HG03066 (cell line): Measurements from ENCODE around the gene SLC9A7.
A peak's percentile ranks its signal among the peaks of the same experiment; 100 is the strongest.

Experiments used
- ATAC-seq: cut with Tn5 transposase; IDR thresholded peaks from one replicate; pipeline ENCODE4 v1.9.1; 2021; ENCODE audit warnings: low read depth; ENCODE audit not compliant: unreplicated experiment

SLC9A7 gene

DNA sequence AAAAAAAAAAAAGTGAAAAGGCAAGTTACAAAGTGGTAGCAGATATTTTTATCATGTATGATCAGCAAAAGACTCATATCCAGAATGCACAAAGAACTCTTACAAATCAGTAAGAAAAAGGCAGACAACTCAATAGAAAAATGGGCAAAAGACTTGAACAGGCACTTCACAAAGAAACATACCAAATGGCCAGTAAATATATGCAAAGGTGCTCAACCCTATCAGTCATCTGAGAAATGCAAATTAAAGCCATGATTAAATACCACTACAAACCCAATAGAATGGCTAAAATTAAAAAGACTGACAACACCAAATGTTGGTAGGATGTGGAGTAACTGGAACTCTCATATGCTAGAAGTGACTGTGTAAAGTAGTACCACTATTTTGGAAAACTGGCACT, 140.0 kb downstream of the SLC9A7 start:
- ATAC-seq: no peak

DNA sequence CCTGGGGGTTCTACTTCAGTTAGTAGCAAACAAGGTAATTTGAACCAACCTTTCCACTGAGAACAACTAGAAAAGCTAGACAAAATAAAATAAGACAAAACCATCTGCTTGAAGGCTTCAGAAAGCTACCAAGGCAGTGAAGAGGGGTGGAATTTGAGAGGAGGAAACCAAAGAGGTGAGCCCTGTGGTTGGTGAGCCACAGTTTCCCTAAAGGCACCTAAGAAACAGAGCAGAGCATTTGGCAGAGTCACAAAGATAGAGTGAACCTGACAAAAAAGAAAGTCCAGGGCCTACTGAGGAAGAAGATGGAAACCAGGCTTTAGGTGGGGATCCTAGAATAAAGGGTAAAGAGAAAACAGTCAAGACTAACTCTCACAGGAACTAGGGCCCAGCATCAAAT, 141.0 kb downstream of the SLC9A7 start:
- no peak for ATAC-seq

DNA sequence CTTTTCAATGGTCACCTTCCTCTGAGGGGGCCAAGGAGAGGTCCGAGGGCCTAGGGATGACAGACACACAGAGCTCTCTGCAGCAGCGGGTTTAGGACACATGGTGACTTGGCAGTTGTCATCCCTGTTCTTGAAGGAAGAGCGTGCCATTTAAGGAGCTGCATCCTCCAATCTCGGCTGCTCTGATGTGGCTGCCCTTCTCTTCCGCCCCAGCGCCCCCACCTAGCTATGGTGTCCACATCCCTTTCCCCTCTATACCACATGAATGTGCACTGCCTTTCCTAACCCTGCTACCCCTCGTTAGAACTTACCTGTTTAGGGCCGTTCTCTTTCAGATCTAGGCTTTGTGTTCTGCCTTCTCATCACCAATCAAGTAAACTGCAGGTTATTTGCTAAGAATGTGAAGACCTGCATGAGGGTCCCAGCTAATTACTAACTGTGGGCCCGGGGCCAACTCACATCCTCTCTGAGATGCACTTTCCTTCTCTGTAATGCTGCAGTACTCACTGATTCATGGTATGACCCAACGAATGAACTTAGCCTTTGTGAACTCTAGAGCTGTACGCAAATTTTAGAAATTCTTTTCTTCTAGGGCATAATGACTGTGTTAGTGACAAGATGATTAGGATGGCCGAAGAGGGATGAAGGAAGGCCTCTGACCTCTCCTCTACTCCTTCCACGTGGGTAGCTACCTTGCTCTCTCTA, 147.1 kb downstream of the SLC9A7 start:
- ATAC-seq: no peak

GRCh38 chrX:46610070-46610658, 148.8 kb downstream of the SLC9A7 start:
- no peak for ATAC-seq

DNA sequence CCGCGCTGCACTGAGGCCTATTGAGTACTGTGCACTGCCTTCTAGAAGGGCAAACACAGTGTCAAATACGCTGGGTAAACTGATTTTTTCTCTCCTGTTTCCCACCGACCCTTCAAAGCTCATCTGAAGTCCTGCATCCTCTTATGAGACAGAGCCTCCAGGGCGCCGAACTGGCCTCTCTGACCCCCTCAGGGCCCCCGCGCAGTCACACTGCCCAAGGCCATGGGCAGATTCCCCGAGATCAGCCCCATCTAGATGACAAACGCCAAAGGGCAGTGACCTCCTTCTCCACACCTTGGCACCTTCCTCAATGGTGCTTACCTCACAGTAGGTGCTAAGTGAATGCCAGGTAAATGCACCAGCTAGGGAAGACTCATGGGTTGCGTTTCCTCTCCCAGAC, 151.0 kb downstream of the SLC9A7 start:
- ATAC-seq: no peak

DNA sequence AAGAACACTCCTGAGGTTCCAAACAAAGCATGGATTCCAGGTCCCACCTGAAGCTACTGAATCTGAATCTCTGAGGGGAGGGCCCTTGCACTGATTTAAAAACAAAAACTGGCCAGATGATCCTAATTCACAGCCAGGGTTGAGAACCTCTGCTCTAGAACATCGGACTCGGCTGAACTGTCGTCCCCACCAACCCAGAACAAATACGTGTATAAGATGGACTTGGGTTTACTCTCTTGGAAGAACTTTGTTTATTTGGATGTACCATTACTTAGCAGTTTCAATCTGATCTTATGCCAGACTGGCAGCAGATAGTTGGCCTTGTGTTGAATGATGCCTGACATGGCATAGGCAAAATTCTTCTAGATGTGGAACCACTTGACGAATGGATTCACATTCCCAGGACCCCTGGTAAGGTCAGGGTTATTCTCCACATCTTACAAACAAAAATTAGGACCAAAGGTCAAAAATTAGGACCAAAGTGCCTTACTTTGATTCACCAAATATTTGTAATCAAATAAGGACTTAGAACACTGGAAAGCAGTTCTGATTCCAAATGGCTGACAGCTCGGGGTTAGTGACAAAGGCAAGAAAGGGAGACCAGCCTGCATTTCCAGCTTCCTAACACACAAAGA, 156.3 kb downstream of the SLC9A7 start:
- no peak for ATAC-seq

DNA sequence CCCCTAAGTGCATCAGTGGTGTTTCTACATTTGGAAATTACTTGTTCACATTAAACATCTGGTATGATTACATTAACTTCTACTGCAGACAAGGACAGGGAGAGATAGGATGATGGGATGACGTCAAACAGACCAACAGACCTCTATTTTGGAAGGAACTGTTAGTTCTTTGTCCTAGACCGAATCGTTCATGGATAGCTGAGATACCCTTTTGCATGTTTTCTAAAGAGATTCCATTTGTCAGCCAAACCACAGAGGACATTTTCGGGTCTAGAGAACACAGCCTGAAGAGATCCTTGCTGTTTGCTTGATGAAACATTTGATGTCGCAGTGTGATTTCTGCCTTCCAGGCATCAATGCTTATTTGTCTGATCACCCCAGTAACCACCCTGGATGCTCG, 157.6 kb downstream of the SLC9A7 start:
- no peak for ATAC-seq

DNA sequence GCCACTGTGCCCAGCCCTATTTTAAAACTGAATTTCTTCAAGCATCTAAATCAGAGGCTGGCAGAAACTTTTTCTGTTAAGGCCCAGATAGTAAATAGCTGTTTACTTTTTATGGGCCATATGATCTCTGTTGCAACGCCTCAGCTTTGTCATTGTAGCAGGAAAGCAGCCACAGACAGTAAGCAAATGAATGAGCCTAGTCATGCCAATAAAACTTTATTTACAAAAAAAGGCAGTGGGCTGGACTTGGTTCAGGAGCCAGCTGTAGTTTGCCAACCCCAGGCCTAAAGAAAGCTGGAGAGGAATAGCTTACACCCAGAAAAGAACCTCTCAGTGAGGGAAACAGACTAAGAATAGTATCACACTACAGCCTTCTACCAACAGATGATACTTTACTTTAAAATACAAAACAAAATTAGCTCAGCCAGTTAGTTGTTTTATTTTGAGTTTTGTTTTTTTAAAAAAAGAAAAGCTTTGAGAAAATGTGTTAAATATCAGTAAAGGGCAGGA, 159.8 kb downstream of the SLC9A7 start:
- ATAC-seq: no peak

DNA sequence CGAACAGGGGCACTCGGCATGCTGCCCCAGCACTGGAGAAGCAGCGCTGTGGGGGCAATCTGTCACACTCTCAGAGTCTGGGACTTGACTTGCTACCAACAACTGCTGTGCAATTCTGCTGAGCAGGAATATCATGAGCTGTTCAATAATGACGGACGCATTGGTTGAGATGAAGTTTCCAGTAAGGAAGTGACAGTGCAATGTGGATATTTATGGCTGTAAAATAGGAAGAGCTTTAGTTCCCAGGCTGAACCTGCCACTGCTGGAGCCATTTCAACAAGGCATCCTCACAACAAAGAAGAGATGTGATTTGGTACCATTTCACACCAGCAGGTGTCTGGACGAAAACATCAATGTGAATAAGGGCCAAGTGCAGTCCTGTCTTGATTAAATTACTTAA, 161.1 kb downstream of the SLC9A7 start:
- no peak for ATAC-seq

GRCh38 chrX:46597208-46597607, 161.7 kb downstream of the SLC9A7 start:
- no peak for ATAC-seq

DNA sequence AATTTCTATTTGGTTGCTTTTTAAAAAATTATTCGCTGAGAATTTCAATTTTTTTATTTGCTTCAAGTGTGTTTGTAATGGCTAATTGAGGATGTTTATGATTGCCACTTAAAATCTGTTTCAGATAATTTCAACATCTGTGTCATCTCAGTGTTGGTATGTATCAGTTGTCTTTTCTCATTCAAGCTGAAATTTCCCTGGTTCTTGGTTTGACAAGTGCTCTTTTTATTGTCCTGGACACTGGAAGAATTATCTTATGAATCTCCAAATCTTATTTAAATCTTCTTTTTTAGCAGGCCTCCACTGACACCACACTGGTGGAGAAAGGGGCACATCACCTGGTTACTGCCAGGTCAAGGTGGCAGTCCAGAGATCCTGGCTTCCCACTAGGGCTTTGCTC, 163.8 kb downstream of the SLC9A7 start:
- ATAC-seq: no peak

DNA sequence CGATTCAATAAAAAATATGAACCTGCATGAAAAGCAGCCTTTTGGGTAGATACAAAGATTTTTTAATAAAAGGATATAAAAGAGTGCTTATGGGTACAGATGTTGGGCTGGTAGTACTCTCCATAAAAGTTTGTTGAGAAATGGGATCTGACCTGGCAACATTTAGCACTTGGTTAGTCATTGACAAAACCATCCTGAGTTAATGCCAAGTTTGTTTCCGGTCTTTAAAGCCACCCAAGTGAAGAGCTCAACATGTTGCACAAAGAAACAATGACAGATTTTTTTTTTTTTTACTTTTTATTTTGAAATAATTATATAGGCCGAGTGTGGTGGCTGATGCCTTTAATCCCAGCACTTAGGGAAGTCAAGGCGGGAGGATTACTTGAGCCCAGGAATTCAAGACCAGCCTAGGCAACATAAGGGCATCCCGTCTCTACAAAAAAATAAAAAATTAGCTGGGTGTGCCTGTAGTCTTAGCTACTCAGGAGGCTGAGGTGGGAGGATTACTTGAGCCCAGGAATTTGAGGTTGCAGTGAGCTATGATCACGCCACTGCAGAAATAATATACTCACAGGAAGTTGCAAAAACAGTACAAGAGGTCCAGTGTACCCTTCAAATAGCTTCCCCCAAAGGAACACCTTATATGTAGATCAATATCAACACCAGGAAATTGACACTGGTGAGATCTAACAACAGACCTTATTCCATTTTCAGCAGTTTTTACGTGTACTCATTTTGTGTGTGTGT, 168.8 kb downstream of the SLC9A7 start:
- ATAC-seq: no peak

DNA sequence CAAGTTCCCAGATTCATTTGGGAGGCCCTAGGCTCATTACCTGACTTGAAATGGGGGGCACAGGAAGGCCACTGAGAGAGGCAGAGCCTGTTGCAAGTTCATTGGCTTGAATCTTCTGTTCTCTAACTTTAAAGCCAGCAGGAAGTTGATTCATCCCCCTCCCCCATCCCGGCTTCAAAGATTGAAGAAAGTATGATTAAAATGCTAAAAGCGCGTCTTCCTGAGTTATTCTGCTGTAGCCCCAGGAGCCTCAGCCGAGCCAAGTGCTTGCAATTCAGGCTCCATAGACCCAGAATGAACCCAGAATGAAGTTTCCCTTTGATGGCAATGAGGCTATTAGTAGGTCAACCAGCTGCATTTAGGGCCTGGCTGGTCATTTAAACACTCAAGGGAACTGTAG, 170.7 kb downstream of the SLC9A7 start:
- no peak for ATAC-seq

GRCh38 chrX:46587753-46588171, 171.2 kb downstream of the SLC9A7 start:
- ATAC-seq: no peak

GRCh38 chrX:46587158-46587557, 171.8 kb downstream of the SLC9A7 start:
- peak; percentile 82 for ATAC-seq

DNA sequence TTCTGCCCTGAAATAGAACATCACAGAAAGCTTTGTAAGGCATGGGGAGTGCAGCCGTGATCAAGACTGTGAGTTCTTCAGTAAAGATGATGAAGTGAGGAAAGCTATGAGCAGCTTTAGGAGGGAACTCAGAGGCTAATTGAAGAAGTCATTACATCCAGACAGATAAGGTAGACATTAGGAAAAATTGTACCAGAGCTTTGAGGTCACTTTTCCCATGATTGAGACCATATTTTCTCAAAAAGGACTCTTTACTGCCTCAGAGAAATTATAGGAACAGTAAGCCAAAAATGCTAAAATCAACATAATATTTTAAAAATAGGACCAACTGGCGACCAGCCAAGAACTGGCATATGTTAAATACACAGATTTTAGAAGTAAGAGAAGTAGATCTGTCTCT, 174.2 kb downstream of the SLC9A7 start:
- ATAC-seq: no peak

DNA sequence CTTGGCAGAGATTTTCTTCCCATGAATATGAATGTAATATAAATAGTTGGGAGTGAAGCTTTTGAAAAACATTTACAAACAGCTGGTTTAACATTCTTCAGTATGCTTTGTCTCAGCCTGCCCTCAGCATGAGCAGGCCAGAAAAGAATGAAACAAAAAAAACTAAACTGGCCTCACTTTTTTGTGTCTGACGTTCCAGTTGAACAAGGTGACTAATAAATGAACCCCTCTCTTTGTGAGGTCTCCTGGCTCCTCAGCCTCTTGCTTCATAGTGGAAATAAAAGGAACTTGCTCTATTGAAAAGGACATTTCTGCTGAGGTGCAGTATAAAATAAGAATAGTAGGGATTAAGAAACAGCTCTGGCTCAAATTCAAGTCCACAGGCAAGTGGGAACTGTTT, 176.0 kb downstream of the SLC9A7 start:
- ATAC-seq: no peak

DNA sequence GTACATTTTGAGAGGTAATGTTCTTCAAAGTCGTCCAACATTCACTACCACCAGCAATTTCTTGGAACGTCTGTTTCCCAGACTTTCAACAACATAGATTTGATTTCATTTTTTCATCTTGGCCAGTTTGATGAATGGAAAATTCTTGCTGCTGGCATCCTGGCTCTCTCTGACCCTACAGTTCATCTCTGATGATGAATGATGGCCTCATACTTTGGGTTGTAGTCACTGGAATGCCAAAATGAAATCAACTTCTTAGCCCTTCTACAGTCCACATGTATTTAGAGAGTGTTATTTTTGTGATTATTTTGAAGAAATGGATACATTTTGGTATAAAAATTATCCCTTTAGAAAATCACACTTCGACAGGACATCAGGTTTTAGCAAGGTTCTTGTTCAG, 176.6 kb downstream of the SLC9A7 start:
- no peak for ATAC-seq

GRCh38 chrX:46580613-46581012, 178.3 kb downstream of the SLC9A7 start:
- no peak for ATAC-seq

DNA sequence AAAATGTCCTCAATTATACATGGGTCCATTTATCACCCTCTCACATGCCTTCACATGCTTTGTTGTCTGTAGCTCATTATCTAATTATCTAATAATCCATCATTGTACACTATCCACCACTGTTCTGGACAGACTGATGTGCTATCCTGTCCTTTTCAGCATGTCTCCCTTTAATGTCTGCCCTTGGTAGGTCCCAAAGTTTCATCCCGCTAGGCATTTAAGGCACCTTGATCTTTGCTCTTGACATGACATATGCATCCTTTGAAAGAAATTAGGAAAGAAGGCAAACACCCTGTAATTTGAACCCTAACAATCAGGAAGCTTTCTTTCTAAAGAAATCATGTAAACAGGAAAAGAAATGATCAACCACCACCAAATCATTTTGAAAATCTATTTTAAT, 179.7 kb downstream of the SLC9A7 start:
- ATAC-seq: no peak
